Upper lobe of right lung (tissue), 1 donor: ENCODE data around the gene GPR61. TPM values are rescaled to one million over a fixed set of nuclear protein-coding genes. Genes with fewer than 3 reads are reported as not detected.

Source experiments
- ATAC-seq: fragments of 200-7000 bp; cut with Tn5 transposase; one replicate; pipeline ENCODE4 v1.9.1; 2020; ENCODE audit warnings: mild to moderate bottlenecking, moderate library complexity
- DNase-seq: peaks from one replicate; pipeline ENCODE4 v3.0.0-alpha.2; 2020
- H3K27ac ChIP-seq: fragments of 200-600 bp; one replicate; pipeline ENCODE4 v1.8.0; 2022
- H3K27me3 ChIP-seq: fragments of 200-600 bp; one replicate; pipeline ENCODE4 v1.8.0; 2022; ENCODE audit warnings: mild to moderate bottlenecking
- H3K36me3 ChIP-seq: fragments of 200-600 bp; one replicate; pipeline ENCODE4 v1.8.0; 2022
- H3K4me1 ChIP-seq: fragments of 200-600 bp; one replicate; pipeline ENCODE4 v1.8.0; 2022
- H3K4me3 ChIP-seq: fragments of 200-600 bp; one replicate; pipeline ENCODE4 v1.8.0; 2022; ENCODE audit warnings: mild to moderate bottlenecking
- H3K9me3 ChIP-seq: fragments of 200-600 bp; one replicate; pipeline ENCODE4 v1.8.0; 2022
- CTCF ChIP-seq: fragments of 200-600 bp; IDR thresholded peaks from one replicate; pipeline ENCODE4 v1.8.0; 2022; ENCODE audit warnings: antibody characterized with exemption
- intact Hi-C: fragments of 100-400 bp; cut with DNase I; formaldehyde crosslinking; loops from one replicate; pipeline ENCODE4 v1.11.0; 2022
- total RNA-seq: library from RNA; stranded (reverse); fragmentation: NEBNext Ultra II Directional; extraction: Animal tissue kit (Norgen Biotek cat#: 25700); gene quantifications from one replicate; pipeline ENCODE4 v1.2.1, GENCODE V29; 2021
- donor health status: DM: no; HTN: yes; CAD: no; lungs with severe emphysema.

Gene GPR61
- total RNA-seq, 1 donor from 2014 or later: not detected

GRCh38 chr1:109541102-109541501, 1.4 kb downstream of the GPR61 start:
- Histone ChIP-seq H3K4me1 (no peaks in the 10 kb centered on the region), H3K27ac (no peak overlapping the region), H3K4me3 (no peak overlapping the region), H3K27me3 (no peaks in the 10 kb centered on the region), H3K9me3 (no peaks in the 10 kb centered on the region), H3K36me3 (no peaks in the 10 kb centered on the region)
- intact Hi-C loops: loop anchor here (10.0 kb wide), 1 partner anchor 234 kb away; no protein-coding TSS in a partner anchor
- ATAC-seq: no peak
- no peak for DNase-seq
- TF ChIP-seq CTCF: no peak

- Histone ChIP-seq H3K4me3 (no peak overlapping the region), H3K27ac (no peak overlapping the region), H3K27me3 (no peaks in the 10 kb centered on the region), H3K36me3 (no peaks in the 10 kb centered on the region), H3K4me1 (peaks cover 13% of the 10 kb centered on the region), H3K9me3 (no peaks in the 10 kb centered on the region)
- ATAC-seq: no peak
- DNase-seq: no peak
- intact Hi-C loops: loop anchor here (10.0 kb wide), 1 partner anchor 232 kb away; no protein-coding TSS in a partner anchor
- TF ChIP-seq CTCF: no peak
Observed at GRCh38 chr1:109542657-109543056, 3.0 kb downstream of the GPR61 start.

- ATAC-seq (no peak), DNase-seq (no peak)
- Histone ChIP-seq H3K36me3 (no peaks in the 10 kb centered on the region), H3K27me3 (no peaks in the 10 kb centered on the region), H3K4me1 (peaks cover 13% of the 10 kb centered on the region), H3K4me3 (no peak overlapping the region), H3K9me3 (no peaks in the 10 kb centered on the region), H3K27ac (no peak overlapping the region)
- intact Hi-C loops: loop anchor here (10.0 kb wide), 1 partner anchor 231 kb away; no protein-coding TSS in a partner anchor
- no peak for TF ChIP-seq CTCF
Observed at GRCh38 chr1:109543283-109543987, 3.8 kb downstream of the GPR61 start.

GRCh38 chr1:109543988-109544735, 4.5 kb downstream of the GPR61 start:
- intact Hi-C loops: loop anchor here (10.0 kb wide), 1 partner anchor 231 kb away; no protein-coding TSS in a partner anchor
- Histone ChIP-seq H3K27me3 (no peaks in the 10 kb centered on the region), H3K36me3 (no peaks in the 10 kb centered on the region), H3K4me1 (peaks cover 13% of the 10 kb centered on the region), H3K27ac (no peak overlapping the region), H3K9me3 (no peaks in the 10 kb centered on the region), H3K4me3 (no peak overlapping the region)
- no peak for ATAC-seq
- TF ChIP-seq CTCF: no peak
- DNase-seq: no peak

- ATAC-seq (peak; percentile 83), DNase-seq (peak; percentile 83)
- peaks cover 34% of the 10 kb centered on the region for H3K4me1 ChIP-seq
- intact Hi-C loops: loop anchor here (5.0 to 10.0 kb wide), 2 partner anchors 86 to 228 kb away; no protein-coding TSS in a partner anchor
- H3K9me3 ChIP-seq: no peaks in the 10 kb centered on the region
- TF ChIP-seq CTCF: peak; percentile 89
- peak overlapping the region; percentile 93 for H3K4me3 ChIP-seq
- peak overlapping the region; percentile 96 for H3K27ac ChIP-seq
- H3K36me3 ChIP-seq: no peaks in the 10 kb centered on the region
- no peaks in the 10 kb centered on the region for H3K27me3 ChIP-seq
Observed at GRCh38 chr1:109546311-109547109, 6.8 kb downstream of the GPR61 start.
